ENCODE data around the gene SESTD1. TPM values are rescaled to one million over a fixed set of nuclear protein-coding genes. Genes with fewer than 3 reads are reported as not detected.

SESTD1 gene
- total and polyA plus RNA-seq, 8 donors, result 36.0 to 76.9 (median 49.7) TPM

GRCh38 chr2:179305125-179305524, 40.5 kb upstream of the SESTD1 start:
- Histone ChIP-seq H3K27me3 (no peaks in the 10 kb centered on the region), H3K9me3 (no peaks in the 10 kb centered on the region), H3K27ac (no peak overlapping the region), H3K4me3 (no peak overlapping the region), H3K36me3 (no peaks in the 10 kb centered on the region), H3K4me1 (no peaks in the 10 kb centered on the region)
- no peak for DNase-seq
- no peak for ATAC-seq
- intact Hi-C loops (cut with DNase I), result no loop called here
- no peak for TF ChIP-seq CTCF (IDR thresholded peaks at IDR 0.05)

- Histone ChIP-seq H3K36me3 (no peaks in the 10 kb centered on the region), H3K27me3 (no peaks in the 10 kb centered on the region), H3K9me3 (no peaks in the 10 kb centered on the region), H3K4me3 (no peak overlapping the region), H3K4me1 (no peaks in the 10 kb centered on the region), H3K27ac (no peak overlapping the region)
- no peak for TF ChIP-seq CTCF (IDR thresholded peaks at IDR 0.05)
- ATAC-seq (no peak), DNase-seq (no peak)
- intact Hi-C loops (cut with DNase I), result no loop called here
These were observed 39.8 kb upstream of the SESTD1 start for GRCh38 chr2:179304424-179304823.

- H3K4me1 ChIP-seq, result no peaks in the 10 kb centered on the region
- no peak overlapping the region for H3K27ac ChIP-seq
- H3K36me3 ChIP-seq, result no peaks in the 10 kb centered on the region
- no peak for DNase-seq
- ATAC-seq, result no peak
- H3K4me3 ChIP-seq, result no peak overlapping the region
- H3K27me3 ChIP-seq, result no peaks in the 10 kb centered on the region
- intact Hi-C loops (cut with DNase I), result no loop called here
- H3K9me3 ChIP-seq, result no peaks in the 10 kb centered on the region
- no peak for TF ChIP-seq CTCF (IDR thresholded peaks at IDR 0.05)
These were observed 38.3 kb upstream of the SESTD1 start for GRCh38 chr2:179302764-179303571.

GRCh38 chr2:179302149-179302548, 37.5 kb upstream of the SESTD1 start:
- Histone ChIP-seq H3K9me3 (no peaks in the 10 kb centered on the region), H3K36me3 (no peaks in the 10 kb centered on the region), H3K27ac (no peak overlapping the region), H3K4me3 (no peak overlapping the region), H3K4me1 (no peaks in the 10 kb centered on the region), H3K27me3 (no peaks in the 10 kb centered on the region)
- no peak for TF ChIP-seq CTCF (IDR thresholded peaks at IDR 0.05)
- DNase-seq (no peak), ATAC-seq (no peak)
- intact Hi-C loops (cut with DNase I), result no loop called here

- Histone ChIP-seq H3K4me1 (no peaks in the 10 kb centered on the region), H3K9me3 (no peaks in the 10 kb centered on the region), H3K27me3 (no peaks in the 10 kb centered on the region), H3K4me3 (no peak overlapping the region), H3K27ac (no peak overlapping the region), H3K36me3 (no peaks in the 10 kb centered on the region)
- DNase-seq (no peak), ATAC-seq (no peak)
- TF ChIP-seq CTCF (IDR thresholded peaks at IDR 0.05), result no peak
- intact Hi-C loops (cut with DNase I), result no loop called here
These were observed 34.0 kb upstream of the SESTD1 start for GRCh38 chr2:179298666-179299065.
